G401 (cell line): Measurements from ENCODE around the gene ESYT3. TPM values are rescaled to one million over a fixed set of nuclear protein-coding genes. Genes with fewer than 3 reads are reported as not detected.
A peak's percentile ranks its signal among the peaks of the same experiment; 100 is the strongest.
"Not testable (repeated sequence)": the region's sequence is repeated elsewhere in the genome, so short reads cannot be mapped to it uniquely, and the experiment has no call there.

ENCODE experiments used
- DNase-seq: peaks from one replicate; pipeline ENCODE4 v3.0.0-alpha.2; 2015; ENCODE audit warnings: low spot score
- in situ Hi-C: cut with HindIII; loops from 2 replicates; pipeline ENCODE4 v1.10.0; 2016; ENCODE audit warnings: low sequenced_read_pairs, mixed read lengths
- total RNA-seq: library from RNA; depleted of rRNA; stranded (reverse); fragments of >200 nt; shearing (Covaris generic); gene quantifications from 2 replicates; pipeline ENCODE4 v1.2.3, GENCODE V29; 2014

The ESYT3 gene
- total RNA-seq, 1 experiment from 2014 or later: not detected

DNA sequence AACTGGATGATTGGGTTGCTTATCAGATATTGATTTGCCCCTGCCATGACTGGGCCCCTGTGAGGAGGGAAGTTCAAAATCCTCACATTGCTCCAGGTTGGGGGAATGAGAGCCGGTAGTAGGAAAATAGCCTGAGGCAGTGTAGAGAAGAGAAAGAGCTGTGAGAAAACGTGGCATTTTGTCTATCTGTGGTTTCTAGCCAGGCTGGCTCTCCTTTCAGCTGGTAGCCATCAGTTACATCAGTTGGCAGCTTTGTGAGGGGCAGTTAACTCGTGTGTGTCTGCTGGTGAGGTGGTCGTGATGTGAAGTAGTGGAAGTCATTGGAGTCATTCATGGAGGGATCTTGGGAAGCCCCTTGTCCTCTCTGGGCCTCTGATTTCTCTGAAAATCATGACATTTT is 5.2 kb downstream of the ESYT3 start:
- in situ Hi-C loops: no loop called here
- DNase-seq: no peak

DNA sequence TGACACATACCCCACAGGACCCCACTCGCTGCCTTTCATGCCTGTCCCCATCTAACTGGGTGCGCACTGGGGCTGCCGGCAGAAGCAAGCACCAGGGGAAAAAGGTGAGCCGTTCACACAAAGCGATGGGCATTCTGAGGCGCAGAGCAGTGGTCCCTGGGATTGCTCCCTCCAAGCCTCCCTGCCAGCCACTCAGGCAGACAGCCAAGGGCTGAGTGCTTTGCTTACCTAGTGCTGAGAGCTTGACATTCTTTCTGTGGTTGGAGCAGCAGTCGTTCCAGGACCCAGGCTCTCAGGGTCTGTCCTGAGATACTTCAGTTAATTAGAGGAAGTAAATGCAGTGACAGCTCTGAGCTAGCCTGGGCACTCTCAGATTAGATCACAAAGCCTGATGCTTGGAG is 5.7 kb downstream of the ESYT3 start:
- in situ Hi-C loops: no loop called here
- no peak for DNase-seq

DNA sequence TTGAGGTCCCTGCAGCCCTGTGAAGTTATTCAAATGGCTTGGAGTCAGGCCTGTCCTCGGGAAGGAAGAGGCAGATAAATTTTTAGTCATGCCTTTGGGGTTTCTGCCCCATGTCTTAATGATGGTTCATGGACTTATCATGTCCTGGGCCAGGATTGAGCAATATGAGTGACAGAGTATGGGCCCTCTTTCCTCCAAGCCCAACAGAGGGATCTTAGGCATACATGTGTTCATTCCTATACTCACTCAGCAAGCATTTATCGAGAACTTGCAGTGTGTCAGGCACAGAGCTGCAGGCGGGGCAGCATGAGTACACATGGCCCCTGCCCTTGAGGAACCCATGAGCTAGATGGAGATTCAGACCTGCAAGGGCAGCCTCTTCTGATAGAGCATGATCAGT is 6.2 kb downstream of the ESYT3 start:
- in situ Hi-C loops: no loop called here
- DNase-seq: no peak

DNA sequence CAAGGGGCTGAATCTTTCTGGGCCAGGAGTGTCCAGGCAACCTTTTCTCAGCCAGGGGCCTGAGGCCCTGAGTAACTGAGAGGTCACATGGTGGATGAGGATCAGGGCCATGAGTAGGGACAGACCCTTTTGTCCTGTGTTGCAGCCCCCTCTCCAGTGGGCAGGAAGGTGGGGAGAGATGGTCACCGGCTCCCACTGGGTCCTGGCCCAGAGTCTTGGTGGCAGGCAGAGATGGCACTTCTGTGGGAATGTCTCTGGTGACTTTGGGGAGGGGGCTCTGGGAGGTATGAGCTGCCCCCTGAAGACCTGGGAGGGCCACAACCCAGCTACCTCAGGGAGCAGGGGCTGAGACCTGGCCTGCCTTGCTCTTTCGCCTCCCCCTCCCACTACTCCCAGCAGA is 6.8 kb downstream of the ESYT3 start:
- in situ Hi-C loops: no loop called here
- DNase-seq: no peak

DNA sequence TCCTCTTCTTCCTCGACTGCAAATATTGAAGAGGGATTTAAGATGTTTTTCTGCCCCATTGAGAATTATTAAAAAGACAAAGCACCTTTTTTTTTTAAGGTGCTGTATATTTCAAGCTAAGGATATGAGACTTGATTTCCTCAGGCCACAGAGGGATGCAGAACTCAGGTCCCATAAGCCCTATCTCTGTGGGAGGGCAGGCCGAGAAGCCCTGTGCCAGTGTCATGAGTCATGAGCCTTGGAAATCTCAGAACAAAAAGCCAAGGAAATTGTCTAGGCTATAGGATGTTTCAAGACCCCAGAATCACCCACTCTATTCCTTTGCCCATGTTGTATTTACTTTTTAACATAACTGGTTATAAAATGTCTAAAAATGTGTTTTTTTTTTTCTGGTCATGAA is 7.3 kb downstream of the ESYT3 start:
- no peak for DNase-seq
- in situ Hi-C loops: no loop called here

DNA sequence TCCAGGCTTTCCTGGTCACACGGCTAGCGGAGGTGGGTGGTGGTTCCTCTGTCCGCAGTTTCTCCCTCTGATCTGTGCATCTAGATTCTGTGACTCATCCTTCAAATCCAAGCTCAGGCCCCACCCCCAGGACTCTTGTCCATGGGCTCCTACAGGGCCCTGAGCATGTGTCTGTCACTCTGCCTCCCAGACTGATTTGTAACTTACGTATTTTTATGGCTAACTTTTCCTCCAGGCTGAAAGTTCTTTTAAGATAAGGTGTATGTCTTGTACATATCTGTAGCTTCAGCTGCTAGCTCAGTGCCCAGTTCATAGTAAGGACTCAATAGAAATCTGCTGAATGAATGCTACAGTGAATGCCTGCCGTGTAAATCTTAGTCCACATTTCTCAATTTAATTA is 8.0 kb downstream of the ESYT3 start:
- DNase-seq: no peak
- in situ Hi-C loops: no loop called here

DNA sequence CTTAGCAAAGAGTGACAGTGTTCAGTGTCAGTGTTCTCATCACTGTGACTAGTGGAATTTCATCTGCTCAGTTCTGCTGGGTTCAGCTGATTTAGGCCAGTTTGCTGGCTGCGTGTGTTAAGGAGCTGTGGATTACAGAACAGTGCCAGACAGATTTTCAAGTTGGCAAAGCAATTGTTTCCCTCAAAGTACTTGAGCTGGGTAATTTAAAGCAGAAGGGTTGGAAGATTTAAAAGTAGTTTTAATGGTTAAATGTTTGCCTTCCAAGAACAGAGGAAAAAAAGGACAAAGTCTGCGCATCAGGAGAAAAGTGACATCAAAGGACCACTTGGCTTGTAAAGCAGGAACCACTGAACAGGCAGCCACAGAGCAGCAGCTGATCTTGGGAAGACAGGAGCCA is 8.7 kb downstream of the ESYT3 start:
- DNase-seq: no peak
- in situ Hi-C loops: no loop called here

DNA sequence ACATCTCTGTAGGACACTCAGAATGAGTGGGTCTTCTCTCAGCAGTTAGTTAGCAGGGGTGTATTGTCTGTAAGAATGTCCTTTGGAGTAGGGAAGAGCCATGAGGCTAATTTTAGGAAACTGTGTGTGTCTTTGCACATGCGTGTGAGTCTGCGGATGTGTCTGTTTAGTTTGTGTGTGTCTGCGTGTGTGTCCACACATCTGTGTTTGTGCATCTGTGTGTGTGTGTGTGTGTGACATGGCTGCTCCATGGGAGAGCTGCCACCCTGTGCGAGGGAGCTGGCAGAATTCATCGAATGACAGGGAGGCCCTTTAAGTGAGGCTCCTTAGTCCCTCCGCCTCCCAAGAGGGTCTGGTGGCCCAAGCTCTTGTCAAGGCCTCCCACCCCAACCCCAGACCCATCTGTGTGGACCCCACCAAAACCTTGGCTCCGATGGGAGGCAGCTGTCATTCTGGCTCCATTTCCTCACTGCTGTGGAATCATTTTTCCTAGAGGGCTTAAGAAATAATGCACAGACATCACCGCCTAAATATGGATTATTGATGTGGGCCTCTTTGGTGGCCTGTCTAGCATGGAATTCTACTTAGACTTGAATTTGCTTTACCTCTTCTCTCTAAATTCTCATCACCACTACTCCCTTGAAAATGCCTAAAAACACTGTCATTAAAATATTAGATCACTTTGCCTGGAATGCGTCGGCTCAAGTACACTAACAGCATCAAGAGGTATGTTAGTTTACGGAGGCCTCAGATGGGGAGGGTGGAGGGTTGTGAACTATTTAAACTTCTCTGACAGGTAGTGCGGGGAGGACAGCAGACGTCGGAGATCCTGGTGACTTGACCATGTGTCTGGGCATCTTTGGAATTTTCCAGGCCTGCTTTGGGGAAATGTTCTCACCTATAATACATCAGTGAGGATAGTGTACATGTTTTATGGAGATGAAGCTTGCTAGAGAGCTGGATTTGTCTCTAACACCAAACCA is 9.4 kb downstream of the ESYT3 start:
- in situ Hi-C loops: no loop called here
- no peak for DNase-seq

DNA sequence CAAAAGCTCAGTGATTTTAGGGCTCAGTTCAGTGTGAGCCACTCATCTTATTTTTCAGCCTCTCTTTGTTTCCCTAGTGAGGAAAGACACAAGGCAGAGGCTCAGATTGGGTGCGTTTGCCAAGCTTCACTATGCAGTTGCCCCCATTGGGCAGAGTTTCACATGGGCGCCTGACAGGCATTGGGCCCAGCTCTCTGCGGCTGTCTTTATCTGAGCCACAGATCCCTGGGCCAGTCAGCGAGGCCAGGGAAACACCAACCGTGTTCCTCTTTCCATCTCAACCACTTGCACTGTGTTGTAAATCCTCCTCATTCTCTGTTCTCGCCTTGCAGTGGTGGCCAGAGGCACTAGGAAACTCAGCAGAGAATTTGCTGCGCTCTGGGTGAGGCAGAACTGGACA is 10.8 kb downstream of the ESYT3 start:
- no peak for DNase-seq
- in situ Hi-C loops: no loop called here

DNA sequence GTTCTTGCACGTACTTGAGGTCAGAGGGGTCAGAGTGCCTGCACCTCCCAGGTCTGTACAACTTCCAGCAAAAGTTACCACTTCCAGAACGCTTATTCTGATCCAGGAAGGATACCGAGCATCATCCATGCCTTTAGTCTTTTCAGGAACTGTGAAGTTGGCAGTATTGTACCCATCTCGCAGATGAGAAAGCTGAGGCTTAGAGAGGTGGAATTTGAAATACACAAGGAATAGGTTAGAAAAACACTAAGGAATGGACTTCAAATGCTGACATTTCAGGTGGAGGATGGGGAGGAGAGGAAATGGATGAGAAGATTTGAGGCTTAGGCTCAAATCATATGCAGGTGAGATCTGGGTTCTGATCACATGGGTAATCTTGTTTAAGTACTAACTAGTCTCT is 11.2 kb downstream of the ESYT3 start:
- in situ Hi-C loops: no loop called here
- DNase-seq: no peak

DNA sequence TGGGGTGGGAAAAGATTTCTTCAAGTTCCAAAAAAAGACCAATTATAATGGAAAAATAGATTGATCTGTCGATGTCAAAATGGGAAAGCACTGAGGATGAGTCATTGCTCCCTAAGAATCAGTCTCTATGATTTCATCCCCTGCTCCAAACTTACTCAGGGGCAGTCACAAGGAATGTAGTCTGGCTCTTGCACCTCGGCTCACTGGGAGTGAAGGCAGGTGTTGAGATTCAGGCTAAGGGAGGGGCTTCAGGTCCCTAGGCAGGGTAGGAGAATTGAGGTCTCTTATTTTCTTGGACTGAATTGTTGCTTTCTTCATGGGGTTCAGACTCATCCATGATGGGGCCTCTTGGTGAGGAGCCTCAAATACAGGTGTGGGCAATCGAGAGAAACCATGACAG is 14.2 kb downstream of the ESYT3 start:
- in situ Hi-C loops: no loop called here
- DNase-seq: no peak

DNA sequence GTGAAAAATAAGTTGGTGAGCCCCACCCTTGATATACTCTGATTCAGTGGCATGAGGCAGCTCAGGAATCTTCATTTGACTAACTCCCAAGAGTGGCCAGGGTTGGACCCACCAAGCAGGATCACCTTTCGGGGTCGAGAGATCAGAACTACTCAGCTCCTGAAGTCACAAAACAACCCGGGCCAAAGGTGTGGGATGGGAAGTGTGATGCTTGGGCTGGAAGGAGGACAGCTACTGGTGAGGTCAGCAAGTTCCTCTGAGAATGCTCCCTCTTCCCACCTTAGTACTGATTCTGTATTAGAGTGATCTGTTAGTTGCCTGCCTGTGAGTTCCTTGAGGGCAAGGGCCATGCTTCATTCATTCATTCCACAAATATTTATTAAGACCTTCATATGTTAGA is 15.1 kb downstream of the ESYT3 start:
- in situ Hi-C loops: no loop called here
- DNase-seq: no peak

DNA sequence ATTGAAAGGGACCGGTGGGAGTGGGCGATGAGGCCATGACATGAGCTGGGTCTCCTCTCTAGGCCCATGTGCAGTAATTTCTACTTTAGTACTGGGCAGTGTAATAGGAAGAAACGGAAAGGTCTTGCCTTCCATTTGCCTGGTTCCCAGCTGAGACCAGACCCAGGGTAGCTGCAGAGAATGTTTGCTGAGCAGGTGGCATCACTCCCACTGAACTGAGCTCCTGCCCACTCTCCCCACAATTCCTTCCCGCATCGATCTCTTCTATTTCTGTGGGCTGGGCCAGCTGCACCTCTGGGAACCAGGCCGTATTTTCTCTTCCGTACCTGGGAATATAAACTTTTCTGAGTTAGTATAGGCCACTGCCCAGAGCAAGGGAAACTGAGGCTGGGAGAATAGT is 15.8 kb downstream of the ESYT3 start:
- DNase-seq: no peak
- in situ Hi-C loops: no loop called here

DNA sequence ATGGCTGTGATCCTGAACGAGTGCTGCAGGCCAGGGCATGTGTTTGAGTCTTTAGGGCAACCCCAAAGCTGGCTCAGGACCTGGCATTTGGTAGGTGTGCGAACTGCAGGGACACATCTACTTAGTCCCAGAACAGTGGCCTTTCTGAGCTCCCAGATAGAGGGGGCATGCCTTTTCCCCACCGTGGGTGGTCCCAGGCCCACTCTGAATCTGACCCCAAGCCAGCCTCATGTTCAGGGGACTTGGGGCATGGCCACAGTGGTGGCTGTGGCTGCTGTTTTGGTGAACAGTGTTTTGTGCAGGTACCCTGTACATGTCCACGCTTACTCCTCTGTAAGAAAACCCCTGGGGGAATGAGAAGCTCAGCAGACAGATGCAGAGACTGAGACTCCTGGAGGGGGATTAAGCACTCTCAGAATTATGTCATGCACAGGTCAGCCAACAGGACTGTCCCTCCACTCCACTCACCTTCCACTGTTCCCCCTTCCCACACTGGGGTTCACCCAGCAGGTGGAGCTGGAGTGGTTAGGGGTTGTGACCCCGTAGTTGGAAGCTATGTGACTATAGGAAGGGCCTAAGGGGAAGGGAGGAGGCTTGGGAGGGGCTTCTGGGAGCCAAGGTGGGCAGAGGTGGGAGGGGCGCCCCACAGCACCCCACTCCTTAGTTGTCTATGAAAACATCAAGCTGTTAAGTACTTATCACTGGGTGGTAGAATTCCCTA is 16.4 kb downstream of the ESYT3 start:
- in situ Hi-C loops: no loop called here
- DNase-seq: no peak

DNA sequence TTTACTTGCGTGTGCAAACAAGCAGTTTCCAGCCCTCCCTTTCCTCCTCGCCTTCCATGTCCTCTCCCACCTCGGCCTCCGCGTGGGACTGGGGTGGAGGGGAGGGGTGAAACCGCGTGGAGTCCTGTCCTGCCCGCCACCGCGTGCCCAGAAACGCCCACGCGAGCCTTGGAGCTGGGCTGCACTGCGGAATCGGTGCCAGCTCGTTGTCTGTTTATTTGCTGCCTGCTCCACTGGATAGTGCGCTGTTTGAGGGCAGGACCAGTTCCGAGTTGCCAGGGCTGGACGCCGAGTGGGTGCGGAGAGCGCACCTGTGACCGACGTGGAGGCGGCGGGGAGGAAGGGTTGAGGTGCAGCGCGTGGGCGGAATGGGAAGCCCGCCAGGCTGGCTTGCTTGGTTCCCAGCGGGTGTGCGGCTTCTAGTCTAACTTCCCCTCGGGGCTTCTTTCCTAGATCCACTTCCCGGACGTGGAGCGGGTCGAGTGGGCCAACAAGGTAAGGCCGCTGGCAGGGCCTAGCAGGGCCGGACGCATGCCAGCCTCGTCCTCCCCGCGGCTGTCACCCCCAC is 17.3 kb downstream of the ESYT3 start:
- in situ Hi-C loops: no loop called here

DNA sequence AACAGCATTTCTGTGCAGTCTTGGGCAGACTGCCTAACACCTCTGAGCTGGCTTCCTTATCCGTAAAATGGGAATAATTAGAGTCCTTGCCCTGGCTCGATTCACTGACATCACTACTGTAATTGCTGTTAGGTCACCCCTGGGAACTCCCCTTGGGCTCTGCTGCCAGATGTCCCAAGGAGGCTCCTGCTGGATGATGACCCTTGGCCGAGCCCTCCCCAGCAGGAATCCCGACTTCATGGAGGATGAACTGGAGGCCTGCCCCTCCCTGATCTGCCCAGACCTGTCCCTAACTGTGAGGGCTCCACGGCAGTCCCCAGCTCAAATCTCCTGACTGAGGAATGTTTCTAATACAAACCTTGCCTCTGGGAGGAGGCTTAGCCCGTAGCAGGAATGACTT is 18.0 kb downstream of the ESYT3 start:
- no peak for DNase-seq
- in situ Hi-C loops: no loop called here

More for the DNA sequence above, 17.3 kb downstream of the ESYT3 start:
- DNase-seq: no peak

DNA sequence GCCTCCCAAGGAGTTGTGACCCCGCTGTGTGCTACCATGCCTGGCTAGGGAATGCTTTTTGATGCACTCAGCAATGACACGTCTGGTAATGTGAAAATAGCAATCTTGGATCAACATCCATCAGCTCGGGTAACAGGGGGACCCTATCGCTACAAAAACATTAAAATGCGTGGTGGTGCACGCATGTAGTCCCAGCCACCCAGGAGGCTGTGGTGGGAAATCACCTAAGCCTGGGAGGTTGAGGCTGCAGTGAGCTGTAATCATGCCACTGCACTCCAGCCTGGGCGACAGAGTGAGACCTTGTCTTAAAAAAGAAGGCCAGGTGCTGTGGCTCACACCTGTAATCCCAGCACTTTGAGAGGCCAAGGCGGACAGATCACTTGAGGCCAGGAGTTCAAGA is 19.5 kb downstream of the ESYT3 start:
- in situ Hi-C loops, DNase-seq: not testable (repeated sequence)

DNA sequence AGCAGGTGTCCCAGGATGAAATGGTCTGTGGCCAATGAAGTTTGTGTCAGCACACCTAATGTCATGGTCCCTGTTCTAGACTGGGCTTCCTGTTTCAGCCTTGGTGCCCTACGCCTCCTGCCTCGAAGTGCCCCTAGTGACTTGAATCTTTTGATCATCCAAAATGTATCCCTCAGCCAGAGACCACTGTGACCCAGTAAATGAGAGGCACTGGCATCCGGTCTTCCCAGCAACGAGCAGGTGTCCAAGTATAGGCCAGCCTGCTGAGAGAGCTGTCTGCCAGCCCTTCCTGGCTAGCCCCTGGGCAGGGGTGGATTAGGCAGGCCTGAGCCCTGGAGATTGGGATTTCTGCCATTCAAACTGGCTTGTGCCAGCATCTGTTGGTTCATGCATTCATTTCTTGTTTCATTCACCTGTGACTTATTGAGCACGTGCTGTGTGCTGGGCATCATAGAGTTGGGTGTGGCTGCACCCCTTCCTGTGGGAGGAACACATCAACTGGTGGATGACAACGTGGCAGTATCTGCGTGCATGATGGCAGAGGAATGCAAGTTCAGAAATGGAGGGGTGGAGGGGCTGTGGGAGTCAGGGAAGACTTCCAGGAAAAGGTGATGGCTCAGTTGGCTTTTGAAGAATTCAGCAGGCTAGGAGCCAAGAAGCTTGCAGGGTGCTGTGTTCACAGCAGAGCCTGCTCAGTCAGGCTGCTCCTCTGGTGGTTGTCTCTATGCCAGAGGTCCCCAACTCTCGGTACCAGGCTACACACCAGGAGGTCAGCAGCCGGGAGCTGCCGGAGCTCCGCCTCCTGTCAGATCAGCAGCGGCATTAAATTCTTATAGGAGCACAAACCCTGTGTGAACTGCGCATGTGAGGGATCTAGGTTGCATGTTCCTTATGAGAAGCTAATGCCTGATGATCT is 21.6 kb downstream of the ESYT3 start:
- in situ Hi-C loops: no loop called here

More for the DNA sequence above, 21.6 kb downstream of the ESYT3 start:
- peak; percentile 48 for DNase-seq
